A673 (cell line): ENCODE results near the gene PRKD1.
"Not testable (repeated sequence)": the region's sequence is repeated elsewhere in the genome, so short reads cannot be mapped to it uniquely, and the experiment has no call there.

ENCODE experiments used
- CTCF ChIP-seq: fragments of 300-800, 200-600 bp; sonication (generic); conservative IDR thresholded peaks from 2 replicates; pipeline ENCODE4 v1.5.1; 2017; ENCODE audit warnings: low read depth, mild to moderate bottlenecking, antibody characterized with exemption, low read length, moderate library complexity, mixed read lengths
- EZH2 ChIP-seq: fragments of 200-600 bp; sonication (generic); IDR thresholded peaks from 2 replicates; pipeline ENCODE4 v1.6.1; 2017; ENCODE audit warnings: borderline replicate concordance, low read depth, mild to moderate bottlenecking, mixed read lengths, antibody characterized with exemption, low read length; ENCODE audit not compliant: poor library complexity, severe bottlenecking

GRCh38 chr14:29689597-29689996 is 238.1 kb downstream of the PRKD1 start:
- not testable (repeated sequence) for TF ChIP-seq CTCF, EZH2
